GM13977 (cell line): Measurements from ENCODE around the gene DUSP19.

Experiments
- DNase-seq: peaks from one replicate; pipeline ENCODE4 v3.0.0; 2012; ENCODE audit warnings: low spot score
- CTCF ChIP-seq: IDR thresholded peaks from 2 replicates; pipeline ENCODE4 v1.5.1; 2012; ENCODE audit warnings: mild to moderate bottlenecking, control low read depth; ENCODE audit not compliant: insufficient read depth; ENCODE audit errors: extremely low read depth, missing control alignments
- in situ Hi-C: fragments of 300-500 bp; cut with MboI; formaldehyde crosslinking; loops from one replicate; pipeline ENCODE4 v1.12.0; 2022; ENCODE audit warnings: low sequenced_read_pairs, low pct_unique_long_range_greater_than_20kb, mixed read lengths, inconsistent platforms; ENCODE audit not compliant: unreplicated experiment

Gene DUSP19

GRCh38 chr2:183069174-183069573 is 9.4 kb upstream of the DUSP19 start:
- no peak for TF ChIP-seq CTCF
- in situ Hi-C loops = no loop called here
- DNase-seq = no peak

DNA sequence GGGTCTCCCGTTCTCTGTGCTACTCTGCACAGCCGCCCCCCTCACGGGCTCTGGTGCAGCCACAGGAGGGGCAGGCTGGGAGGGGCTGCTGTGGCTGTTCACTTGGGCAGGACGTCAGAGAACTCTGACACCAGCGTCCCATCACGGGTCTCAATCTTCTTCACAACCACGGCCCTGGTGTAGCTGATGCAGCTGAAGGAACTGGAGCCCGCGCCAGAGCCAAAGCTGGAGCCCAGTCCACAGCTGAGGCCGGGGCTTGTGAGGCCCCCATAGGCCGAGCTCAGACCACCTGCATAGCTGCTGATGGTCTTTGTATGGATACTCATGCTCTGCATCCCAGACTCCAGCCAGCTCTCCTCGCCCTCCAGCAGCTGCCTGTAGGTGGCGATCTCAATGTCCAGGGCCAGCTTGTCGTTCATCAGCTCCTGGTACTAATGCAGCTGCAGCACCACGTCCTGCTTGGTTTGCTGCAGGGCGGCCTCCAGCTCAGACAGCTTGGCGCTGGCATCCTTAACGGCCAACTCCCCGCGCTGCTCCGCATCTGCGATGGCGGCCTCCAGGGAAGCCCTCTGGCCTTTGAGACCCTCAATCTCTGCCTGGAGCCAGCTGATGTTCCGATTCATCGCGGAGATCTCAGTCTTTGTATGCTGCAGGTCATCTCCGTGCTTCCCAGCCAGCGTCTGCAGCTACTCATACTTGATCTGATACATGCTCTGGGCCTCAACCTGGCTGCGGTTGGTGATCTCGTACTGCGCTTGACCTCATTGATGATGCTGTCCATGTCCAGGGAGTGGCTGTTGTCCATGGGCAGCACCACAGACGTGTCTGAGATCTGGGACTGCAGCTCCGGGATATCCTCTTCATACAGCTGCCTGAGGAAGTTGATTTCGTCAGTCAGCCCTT is 7.4 kb upstream of the DUSP19 start:
- DNase-seq = no peak

GRCh38 chr2:183072177-183072576 is 6.4 kb upstream of the DUSP19 start:
- no peak for TF ChIP-seq CTCF
- in situ Hi-C loops = no loop called here
- no peak for DNase-seq

More for the DNA sequence above, 7.4 kb upstream of the DUSP19 start:
- peak; percentile 64 for TF ChIP-seq CTCF
- in situ Hi-C loops = no loop called here

DNA sequence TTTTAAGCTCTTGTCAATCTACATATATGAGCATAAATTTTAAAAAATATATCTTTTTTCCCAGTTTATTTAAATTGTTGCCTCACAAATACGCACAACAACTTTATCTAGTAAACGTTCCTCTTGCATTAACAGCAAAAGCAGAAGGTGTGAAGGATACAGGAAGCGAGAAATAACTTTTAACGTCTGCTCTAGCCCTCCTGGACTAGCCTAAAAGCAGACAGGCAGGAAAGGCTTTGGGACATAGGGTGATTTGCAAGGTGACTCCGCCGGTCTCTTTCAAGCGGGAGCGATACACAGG is 434 bp upstream of the DUSP19 start:
- in situ Hi-C loops = no loop called here
- TF ChIP-seq CTCF = no peak
- no peak for DNase-seq

- no peak for DNase-seq
- in situ Hi-C loops = no loop called here
- no peak for TF ChIP-seq CTCF
These were observed 710 bp downstream of the DUSP19 start for GRCh38 chr2:183079139-183079775.

GRCh38 chr2:183081911-183082310 is 3.4 kb downstream of the DUSP19 start:
- in situ Hi-C loops = no loop called here
- no peak for TF ChIP-seq CTCF
- DNase-seq = no peak
